ENCODE results near the gene GDI2. TPM values are rescaled to one million over a fixed set of nuclear protein-coding genes. Genes with fewer than 3 reads are reported as not detected.
A peak's percentile ranks its signal among the peaks of the same experiment; 100 is the strongest.
"Not testable (repeated sequence)": the region's sequence is repeated elsewhere in the genome, so short reads cannot be mapped to it uniquely, and the experiment has no call there.

Gene GDI2
- total RNA-seq, 1 experiment from 2014 or later, result 196 TPM

DNA sequence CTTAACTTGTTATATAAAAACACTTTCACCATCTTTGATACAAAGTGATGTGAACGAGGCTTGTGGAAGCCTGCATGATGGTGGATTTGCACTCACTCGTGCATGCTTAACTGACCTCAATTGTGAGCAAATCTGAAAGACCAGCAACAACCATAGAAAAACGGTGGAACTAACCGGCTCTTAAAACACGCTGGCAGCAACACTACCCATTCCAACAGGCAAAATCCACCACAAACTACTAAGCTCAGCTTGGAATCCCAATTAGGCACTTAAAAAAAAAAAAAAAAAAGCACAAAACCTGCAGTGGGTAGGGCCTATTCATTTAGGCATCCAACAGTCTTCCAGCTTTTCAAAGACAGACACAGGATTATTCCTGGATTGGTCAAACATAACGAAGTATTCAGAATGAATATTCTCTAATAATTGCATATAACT, 1.8 kb downstream of the GDI2 start:
- H3K4me2 ChIP-seq, result peak overlapping the region; percentile 95
- CTCF ChIA-PET, result interaction anchor here (0.6 to 0.9 kb wide), 2 partner anchors 13 to 151 kb away, joined by 3 read pairs; no protein-coding TSS in a partner anchor
- peaks cover 7% of the 10 kb centered on the region for H3F3A ChIP-seq (ENCODE audit: insufficient read depth, low read depth)

GRCh38 chr10:5810225-5810624, 3.0 kb downstream of the GDI2 start:
- peak overlapping the region; percentile 95 for H3K4me2 ChIP-seq
- BruUV-seq (replicated peaks), result no TSS peak
- H3K27me3 ChIP-seq (ENCODE audit: insufficient read depth, low read depth), result no peaks in the 10 kb centered on the region
- H3K27ac ChIP-seq, result no peak overlapping the region
- H3K9me2 ChIP-seq (ENCODE audit: insufficient read depth), result no peaks in the 10 kb centered on the region
- H2AFZ ChIP-seq, result no peak overlapping the region
- DNase-seq, result no peak
- ChIA-PET POLR2A (ENCODE audit: unreplicated experiment) (interaction anchor here (0.6 to 0.8 kb wide), 2 partner anchors 393 to 827 kb away, joined by 5 read pairs; partner anchors contain the start of gene PFKFB3), CTCF (interaction anchor here (0.6 kb wide), 1 partner anchor 216 kb away, joined by 4 read pairs; no protein-coding TSS in a partner anchor)
- TF ChIP-seq CTCF (conservative IDR thresholded peaks at IDR 0.05) (no peak), EZH2 (IDR thresholded peaks at IDR 0.05; ENCODE audit: low read depth) (no peak)
- H3F3A ChIP-seq (ENCODE audit: insufficient read depth, low read depth), result peaks cover 7% of the 10 kb centered on the region
- H3K79me2 ChIP-seq (ENCODE audit: low read depth), result peaks cover 90% of the 10 kb centered on the region
- intact Hi-C loops (cut with micrococcal nuclease; ENCODE audit: unreplicated experiment), result loop anchor here (5.0 kb wide), 1 partner anchor 77 kb away; the partner anchor contains the start of gene ANKRD16
- peaks cover 25% of the 10 kb centered on the region for H3K4me1 ChIP-seq (replicated peaks; ENCODE audit: insufficient read depth)
- peaks cover 44% of the 10 kb centered on the region for H4K20me1 ChIP-seq (ENCODE audit: insufficient read depth)
- peak overlapping the region; percentile 99; the same call in 1 of the 2 replicates for H3K4me3 ChIP-seq
- H3K36me3 ChIP-seq (ENCODE audit: low read depth), result no peaks in the 10 kb centered on the region
- H3K9me3 ChIP-seq (ENCODE audit: insufficient read depth, low read depth), result no peaks in the 10 kb centered on the region

More for the DNA sequence above, 1.8 kb downstream of the GDI2 start:
- Histone ChIP-seq H3K27ac (no peak overlapping the region), H3K4me3 (peak overlapping the region; percentile 99), H3K27me3 (ENCODE audit: insufficient read depth, low read depth) (no peaks in the 10 kb centered on the region), H3K9me2 (ENCODE audit: insufficient read depth) (no peaks in the 10 kb centered on the region), H3K79me2 (ENCODE audit: low read depth) (peaks cover 79% of the 10 kb centered on the region), H3K4me1 (replicated peaks; ENCODE audit: insufficient read depth) (peaks cover 25% of the 10 kb centered on the region), H4K20me1 (ENCODE audit: insufficient read depth) (peaks cover 44% of the 10 kb centered on the region), H3K9me3 (ENCODE audit: insufficient read depth, low read depth) (no peaks in the 10 kb centered on the region), H2AFZ (no peak overlapping the region), H3K36me3 (ENCODE audit: low read depth) (no peaks in the 10 kb centered on the region)
- DNase-seq, result no peak
- TF ChIP-seq CTCF (conservative IDR thresholded peaks at IDR 0.05), result no peak
- TF ChIP-seq EZH2 (IDR thresholded peaks at IDR 0.05; ENCODE audit: low read depth), result no peak
- POLR2A ChIA-PET (ENCODE audit: unreplicated experiment), result interaction anchor here (0.6 to 0.8 kb wide), 4 partner anchors 56 to 529 kb away, joined by 3 to 23 read pairs (median 6); partner anchors contain the start of genes ANKRD16 and FBH1
- no TSS peak for BruUV-seq (replicated peaks)
- intact Hi-C loops (cut with micrococcal nuclease; ENCODE audit: unreplicated experiment), result loop anchor here (5.0 kb wide), 1 partner anchor 76 kb away; the partner anchor contains the start of gene ANKRD16

DNA sequence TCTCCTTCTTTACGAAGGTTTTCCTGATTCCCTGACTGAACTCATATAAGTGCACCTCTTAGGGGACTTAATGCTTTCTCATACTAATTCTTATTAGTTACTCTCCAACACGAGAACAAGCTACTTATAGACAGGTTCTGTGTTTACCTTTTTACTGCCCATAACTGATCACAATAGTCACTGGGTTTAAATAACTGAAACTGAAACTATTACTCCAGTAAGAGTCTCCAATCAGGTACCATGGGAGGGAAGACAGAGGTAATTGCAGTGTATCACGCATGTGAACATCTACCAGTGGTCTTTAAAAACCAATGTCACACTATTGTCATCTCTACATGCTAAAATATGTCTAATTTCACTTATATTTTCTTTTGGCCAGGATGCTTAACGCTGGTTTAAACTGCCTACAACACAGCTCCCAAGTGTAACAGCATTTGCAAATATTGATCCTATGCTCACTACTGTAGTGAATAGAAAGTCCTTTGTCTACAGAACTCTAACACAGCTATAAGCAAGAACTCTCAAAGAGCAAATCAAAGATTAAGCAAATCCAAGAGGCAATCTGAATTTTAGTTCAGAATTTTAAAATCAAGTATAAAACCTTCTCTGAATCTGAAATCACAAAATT, 3.6 kb downstream of the GDI2 start:
- Histone ChIP-seq H3K4me3 (no peak overlapping the region; the same call in 1 of the 2 replicates), H3K4me1 (replicated peaks; ENCODE audit: insufficient read depth) (peaks cover 22% of the 10 kb centered on the region), H3K36me3 (ENCODE audit: low read depth) (no peaks in the 10 kb centered on the region), H4K20me1 (ENCODE audit: insufficient read depth) (peaks cover 44% of the 10 kb centered on the region), H2AFZ (no peak overlapping the region), H3K27ac (no peak overlapping the region), H3K9me3 (ENCODE audit: insufficient read depth, low read depth) (no peaks in the 10 kb centered on the region), H3K79me2 (ENCODE audit: low read depth) (peaks cover 93% of the 10 kb centered on the region), H3F3A (ENCODE audit: insufficient read depth, low read depth) (peaks cover 7% of the 10 kb centered on the region), H3K4me2 (peak overlapping the region; percentile 95; the same call in 1 of the 2 replicates), H3K9me2 (ENCODE audit: insufficient read depth) (no peaks in the 10 kb centered on the region), H3K27me3 (ENCODE audit: insufficient read depth, low read depth) (no peaks in the 10 kb centered on the region)
- ChIA-PET CTCF (no interaction called here), POLR2A (ENCODE audit: unreplicated experiment) (no interaction called here)
- intact Hi-C loops (cut with micrococcal nuclease; ENCODE audit: unreplicated experiment), result loop anchor here (5.0 kb wide), 1 partner anchor 78 kb away; the partner anchor contains the start of gene ANKRD16
- TF ChIP-seq EZH2 (IDR thresholded peaks at IDR 0.05; ENCODE audit: low read depth), result no peak
- no peak for TF ChIP-seq CTCF (conservative IDR thresholded peaks at IDR 0.05)
- no TSS peak for BruUV-seq (replicated peaks)
- no peak for DNase-seq

DNA sequence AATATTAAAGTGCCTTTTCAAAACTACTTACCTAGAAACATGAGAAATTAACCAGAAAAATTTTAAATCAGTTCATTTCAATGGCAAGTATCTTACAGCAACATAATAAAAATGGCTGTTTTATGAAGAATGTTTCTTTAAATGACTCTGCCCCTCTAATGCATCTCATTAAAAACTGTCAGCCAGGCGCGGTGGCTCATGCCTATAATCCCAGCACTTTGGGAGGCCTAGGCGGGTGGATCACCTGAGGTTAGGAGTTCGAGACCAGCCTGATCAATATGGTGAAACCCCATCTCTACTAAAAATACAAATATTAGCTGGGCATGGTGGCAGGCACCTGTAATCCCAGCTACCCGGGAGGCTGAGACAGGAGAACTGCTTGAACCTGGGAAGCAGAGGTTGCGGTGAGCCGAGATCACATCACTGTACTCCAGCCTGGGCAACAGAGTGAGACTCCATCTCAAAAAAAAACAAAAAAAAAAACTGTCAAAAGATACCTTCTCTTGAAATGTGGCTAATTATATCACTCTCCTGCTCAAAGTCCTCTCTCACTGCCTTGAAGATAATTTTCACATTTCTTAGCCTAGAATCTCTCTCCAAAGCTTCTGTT, 4.3 kb downstream of the GDI2 start:
- H3K27ac ChIP-seq; CTCF ChIA-PET; H3K9me3 ChIP-seq (ENCODE audit: insufficient read depth, low read depth); H2AFZ ChIP-seq; BruUV-seq (replicated peaks); H3K9me2 ChIP-seq (ENCODE audit: insufficient read depth); H3K36me3 ChIP-seq (ENCODE audit: low read depth); H3K27me3 ChIP-seq (ENCODE audit: insufficient read depth, low read depth); DNase-seq; H3K4me3 ChIP-seq; H3F3A ChIP-seq (ENCODE audit: insufficient read depth, low read depth); intact Hi-C loops (cut with micrococcal nuclease; ENCODE audit: unreplicated experiment): not testable (repeated sequence)
- POLR2A ChIA-PET (ENCODE audit: unreplicated experiment), result interaction anchor here (0.6 kb wide), 1 partner anchor 455 kb away, joined by 11 read pairs; no protein-coding TSS in a partner anchor
- H3K4me1 ChIP-seq (replicated peaks; ENCODE audit: insufficient read depth), result peaks cover 15% of the 10 kb centered on the region
- peaks cover 44% of the 10 kb centered on the region for H4K20me1 ChIP-seq (ENCODE audit: insufficient read depth)
- peaks cover 93% of the 10 kb centered on the region for H3K79me2 ChIP-seq (ENCODE audit: low read depth)
- peak overlapping the region; percentile 95; the same call in 1 of the 2 replicates for H3K4me2 ChIP-seq

Data from PC-9 (cell line).